ENCODE results near the gene IRF7.
A peak's percentile ranks its signal among the peaks of the same experiment; 100 is the strongest.
"Not testable (repeated sequence)": the region's sequence is repeated elsewhere in the genome, so short reads cannot be mapped to it uniquely, and the experiment has no call there.

Gene IRF7
- total RNA-seq = 6.9 to 497 (median 22.4) reads per million in 17 experiments

DNA sequence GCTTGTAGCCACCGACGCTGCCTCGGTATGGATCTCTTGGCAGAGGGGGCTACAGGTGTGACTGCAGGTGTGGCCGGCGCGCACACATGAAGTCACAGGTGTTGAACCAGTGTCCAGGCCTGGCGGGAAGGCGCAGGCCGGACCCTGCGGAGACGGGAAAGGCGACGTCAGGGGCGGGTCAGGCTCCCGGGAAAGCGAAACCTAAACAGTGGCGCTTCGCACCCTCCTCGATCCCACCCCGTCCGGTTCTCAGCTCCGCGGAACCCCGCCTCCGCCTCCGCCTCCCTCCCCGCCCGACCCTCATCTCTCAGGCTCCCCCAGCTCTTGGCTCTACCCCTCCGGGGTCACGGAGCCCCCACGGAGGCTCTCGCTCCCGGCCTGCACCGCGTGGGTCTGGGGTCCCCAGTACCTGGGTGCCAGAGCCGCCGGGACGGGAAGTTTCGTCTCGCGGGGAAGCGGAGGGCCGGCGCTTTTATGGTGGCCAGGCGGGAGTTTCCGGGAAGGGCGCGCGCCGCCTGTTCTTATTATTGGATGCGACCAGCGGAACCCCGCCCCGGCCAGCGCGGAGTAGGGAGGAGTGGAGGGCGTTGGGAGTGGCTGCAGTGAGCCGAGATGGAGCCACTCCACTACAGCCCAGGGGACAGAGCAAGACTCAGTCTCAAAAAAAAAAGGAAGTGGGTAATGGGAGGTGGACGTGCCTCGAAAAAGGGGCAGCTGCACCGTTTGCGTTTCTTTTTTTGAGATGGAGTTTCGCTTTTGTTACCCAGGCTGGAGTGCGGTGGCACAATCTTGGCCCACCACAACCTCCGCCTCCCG, at the start of gene IRF7:
Gene IRF7 (minus strand): TSS at position 447 of the 816 bp plus-strand sequence. CDS start 586 bp downstream, outside the sequence.
- peak; percentile 98 to 99 (median 98) for DNase-seq

DNA sequence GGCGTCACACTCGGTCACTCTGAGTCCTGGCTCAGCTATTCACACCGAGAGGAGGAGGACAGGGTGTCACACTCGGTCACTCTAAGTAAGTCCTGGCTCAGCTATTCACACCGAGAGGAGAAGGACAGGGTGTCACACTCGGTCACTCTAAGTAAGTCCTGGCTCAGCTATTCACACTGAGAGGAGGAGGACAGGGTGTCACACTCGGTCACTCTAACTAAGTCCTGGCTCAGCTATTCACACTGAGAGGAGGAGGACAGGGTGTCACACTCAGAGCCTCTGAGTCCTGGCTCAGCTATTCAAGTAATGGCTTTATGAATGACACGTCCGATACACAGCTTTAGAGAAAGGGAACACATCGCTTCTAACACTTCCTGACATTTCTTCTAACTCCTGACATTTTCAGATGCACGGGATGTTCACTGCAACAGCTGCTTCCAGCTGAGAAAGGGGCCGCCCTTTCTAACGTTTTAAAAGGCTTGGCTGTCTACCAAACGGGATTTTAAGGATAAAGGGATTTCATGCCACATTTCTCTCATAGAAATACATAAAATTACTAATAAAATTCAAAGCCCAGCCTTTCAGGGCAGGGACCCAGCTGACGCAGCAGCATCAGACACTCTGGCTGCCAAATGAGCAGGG, 49.4 kb upstream of the IRF7 start:
- DNase-seq = no peak

DNA sequence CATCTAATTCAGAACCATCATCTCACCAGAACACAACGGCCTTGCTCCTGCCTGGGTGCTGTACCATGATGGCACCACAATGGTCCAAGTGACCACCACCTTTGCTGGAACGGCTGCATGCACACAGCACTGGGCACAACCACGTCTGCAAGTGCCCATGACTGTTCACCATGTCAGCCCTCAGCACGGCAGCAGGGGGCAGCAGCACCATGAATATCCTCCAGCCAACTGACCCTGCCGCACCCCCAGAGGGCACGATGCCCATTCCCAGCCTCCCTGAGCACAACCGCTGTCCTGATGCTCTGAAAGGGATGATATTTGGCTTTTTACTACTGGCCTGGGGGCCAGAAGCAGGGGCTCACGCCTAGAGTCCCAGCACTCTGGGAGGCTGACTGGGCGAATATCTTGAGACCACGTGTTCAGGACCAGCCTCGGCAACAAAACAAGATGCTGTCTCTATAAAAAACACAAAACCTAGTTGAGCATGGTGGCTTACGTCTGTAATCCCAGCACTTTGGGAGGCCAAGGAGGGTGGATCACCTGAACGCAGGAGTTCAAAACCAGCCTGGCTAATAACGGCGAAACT, 47.0 kb upstream of the IRF7 start:
- peak; percentile 65 to 79 (median 68) for DNase-seq

- no peak for DNase-seq
These were observed 45.1 kb upstream of the IRF7 start for GRCh38 chr11:660681-661444.

GRCh38 chr11:660281-660680, 44.5 kb upstream of the IRF7 start:
- no peak for DNase-seq

DNA sequence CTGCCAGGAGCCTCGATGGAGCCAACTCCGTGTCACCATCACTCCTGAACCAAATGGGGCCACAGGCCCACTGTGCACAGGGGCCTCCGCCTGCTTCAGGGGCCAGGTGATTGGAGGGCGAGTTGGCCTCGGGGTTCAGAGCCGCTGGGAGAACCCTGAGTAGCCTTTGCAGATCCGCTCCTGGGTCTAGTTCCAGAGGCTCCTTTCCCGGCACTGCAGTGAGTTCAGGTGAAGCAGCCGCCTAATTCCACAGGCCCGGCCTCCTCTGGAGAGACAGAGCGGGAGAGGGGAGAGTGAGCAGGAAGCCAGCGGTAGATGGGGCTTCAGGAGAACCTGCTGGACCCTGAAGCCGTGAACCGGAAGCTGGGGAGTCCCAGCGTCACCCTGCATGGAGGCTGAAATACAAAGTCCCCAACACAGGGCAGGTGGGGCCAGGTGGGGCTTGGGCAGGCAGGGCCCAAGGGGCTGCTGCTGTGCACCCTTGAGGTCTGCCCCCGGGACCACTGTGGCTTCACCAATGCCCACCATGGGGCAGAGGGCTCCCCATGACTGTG, 43.9 kb upstream of the IRF7 start:
- DNase-seq = no peak

DNA sequence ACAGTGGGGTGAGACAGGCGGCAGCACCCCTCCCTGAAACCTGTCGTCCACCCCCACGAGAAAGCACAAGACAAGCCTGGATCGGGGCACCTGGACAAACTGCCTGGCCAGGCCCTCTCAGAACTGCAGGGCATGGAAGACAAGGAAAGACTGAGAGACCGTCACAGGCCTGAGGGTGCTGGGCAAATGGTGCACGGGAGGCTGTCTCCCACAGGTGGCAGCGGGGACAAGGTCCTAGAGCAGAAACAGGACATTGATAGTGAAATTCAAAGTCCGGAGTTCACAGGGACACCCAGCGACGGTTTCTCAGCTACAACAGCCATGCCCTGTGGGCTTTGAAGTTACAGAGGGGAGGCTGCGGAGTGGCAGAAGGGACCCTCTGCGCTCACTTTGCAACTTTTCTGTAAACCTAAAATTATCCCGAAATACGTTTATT, 42.0 kb upstream of the IRF7 start:
- DNase-seq = no peak

DNA sequence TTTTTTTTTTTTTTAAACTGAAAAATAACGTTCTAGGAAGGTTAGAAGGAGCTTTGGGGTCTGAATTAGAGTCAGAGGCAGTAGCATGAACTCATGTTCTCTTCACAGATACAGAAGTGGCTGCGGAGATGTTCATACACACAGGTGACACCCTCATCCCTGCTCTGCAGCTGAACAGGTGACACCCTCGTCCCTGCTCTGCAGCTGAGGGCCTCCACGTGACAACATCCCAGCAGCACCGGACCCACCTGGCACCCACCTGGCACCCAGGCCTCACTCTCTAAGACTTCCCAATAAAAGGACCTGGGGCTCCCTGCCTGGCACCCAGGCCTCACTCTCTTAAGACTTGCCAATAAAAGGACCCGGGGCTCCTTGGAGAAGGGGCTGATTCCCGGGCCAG, 41.1 kb upstream of the IRF7 start:
- no peak for DNase-seq

GRCh38 chr11:656426-656825, 40.7 kb upstream of the IRF7 start:
- DNase-seq = no peak

GRCh38 chr11:655036-655726, 39.4 kb upstream of the IRF7 start:
- no peak for DNase-seq

GRCh38 chr11:654444-654843, 38.7 kb upstream of the IRF7 start:
- DNase-seq = not testable (repeated sequence)

- DNase-seq = no peak
These were observed 38.1 kb upstream of the IRF7 start for GRCh38 chr11:653837-654236.

DNA sequence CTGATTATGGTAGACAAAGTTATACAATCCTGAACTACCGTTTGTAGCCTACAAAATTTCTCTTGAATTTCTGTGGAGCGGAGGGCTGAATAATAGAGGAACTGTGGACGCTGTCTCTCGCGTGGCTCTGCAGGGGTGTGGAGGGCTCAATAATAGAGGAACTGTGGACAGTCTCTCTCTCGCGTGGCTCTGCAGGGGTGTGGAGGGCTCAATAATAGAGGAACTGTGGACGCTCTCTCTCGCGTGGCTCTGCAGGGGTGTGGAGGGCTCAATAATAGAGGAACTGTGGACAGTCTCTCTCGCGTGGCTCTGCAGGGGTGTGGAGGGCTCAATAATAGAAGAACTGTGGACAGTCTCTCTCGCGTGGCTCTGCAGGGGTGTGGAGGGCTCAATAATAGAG, 37.4 kb upstream of the IRF7 start:
- DNase-seq = peak; percentile 38 to 73 (median 56)

DNA sequence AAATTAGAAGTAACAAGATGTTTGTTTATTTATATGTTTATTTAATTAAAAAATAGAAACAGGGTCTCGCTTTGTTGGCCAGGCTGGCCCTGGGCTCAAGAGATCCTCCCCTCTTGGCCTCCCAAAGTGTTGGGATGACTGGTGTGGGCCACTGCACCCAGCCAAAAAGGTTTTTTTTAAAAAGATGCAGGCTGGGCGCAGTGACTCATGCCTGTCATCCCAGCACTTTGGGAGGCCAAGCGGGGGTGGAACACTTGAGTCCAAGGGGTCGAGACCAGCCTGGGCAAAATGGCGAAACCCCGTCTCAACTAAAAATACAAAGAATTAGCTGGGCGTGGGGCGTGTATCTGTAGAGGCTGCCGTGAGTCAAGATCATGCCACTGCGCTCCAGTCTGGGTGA, 34.7 kb upstream of the IRF7 start:
- DNase-seq = no peak

DNA sequence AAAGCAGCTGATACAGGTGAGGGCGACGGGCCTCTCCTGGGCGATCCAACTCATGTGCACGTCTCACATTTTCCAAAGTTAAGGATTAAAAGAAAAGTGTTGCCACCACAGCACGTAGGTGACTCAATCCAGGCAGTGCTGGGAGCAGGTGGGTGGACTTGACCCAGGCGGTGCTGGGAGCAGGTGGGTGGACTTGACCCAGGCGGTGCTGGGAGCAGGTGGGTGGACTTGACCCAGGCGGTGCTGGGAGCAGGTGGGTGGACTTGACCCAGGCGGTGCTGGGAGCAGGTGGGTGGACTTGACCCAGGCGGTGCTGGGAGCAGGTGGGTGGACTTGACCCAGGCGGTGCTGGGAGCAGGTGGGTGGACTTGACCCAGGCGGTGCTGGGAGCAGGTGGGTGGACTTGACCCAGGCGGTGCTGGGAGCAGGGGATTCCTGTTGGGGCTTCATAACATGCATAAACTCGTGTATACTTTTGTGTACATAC, 32.0 kb upstream of the IRF7 start:
- not testable (repeated sequence) for DNase-seq

DNA sequence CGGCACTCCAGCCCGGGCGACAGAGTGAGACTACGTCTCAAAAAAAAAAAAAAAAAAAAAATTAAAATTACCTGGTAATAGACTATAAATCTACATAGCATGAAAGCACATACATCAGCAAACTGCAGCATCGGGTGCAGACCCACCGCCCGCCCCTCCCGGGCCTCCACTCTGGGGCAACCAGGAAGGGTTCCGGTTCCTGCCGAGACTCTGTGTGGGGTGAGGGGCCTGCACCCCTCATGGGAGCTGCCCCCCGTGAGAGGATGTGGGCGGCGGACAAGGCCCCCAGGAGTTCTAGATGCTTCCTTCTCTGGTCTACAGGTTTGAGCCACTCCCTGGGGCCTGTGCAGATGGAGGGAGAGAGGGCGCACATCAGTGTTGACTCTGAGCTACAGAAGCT, 30.5 kb upstream of the IRF7 start:
- DNase-seq = no peak

DNA sequence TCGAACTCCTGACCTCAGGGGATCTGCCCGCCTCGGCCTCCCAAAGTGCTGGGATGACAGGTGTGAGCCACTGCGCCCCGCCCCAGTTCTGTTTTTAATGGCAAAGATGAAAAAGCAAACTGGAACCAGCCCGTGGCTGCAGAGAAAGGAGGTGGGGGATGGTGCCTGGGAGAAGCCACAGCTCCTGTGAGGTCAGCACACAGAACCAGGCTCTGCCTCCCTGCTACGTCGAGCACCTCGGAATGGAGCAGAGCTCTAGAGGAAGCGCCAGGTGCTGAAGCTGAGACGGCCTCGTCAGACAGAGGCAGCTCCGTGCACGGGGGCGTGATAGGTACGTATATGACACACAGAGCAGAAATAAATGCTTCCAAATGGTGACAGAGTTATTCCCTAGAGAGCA, 29.8 kb upstream of the IRF7 start:
- no peak for DNase-seq

DNA sequence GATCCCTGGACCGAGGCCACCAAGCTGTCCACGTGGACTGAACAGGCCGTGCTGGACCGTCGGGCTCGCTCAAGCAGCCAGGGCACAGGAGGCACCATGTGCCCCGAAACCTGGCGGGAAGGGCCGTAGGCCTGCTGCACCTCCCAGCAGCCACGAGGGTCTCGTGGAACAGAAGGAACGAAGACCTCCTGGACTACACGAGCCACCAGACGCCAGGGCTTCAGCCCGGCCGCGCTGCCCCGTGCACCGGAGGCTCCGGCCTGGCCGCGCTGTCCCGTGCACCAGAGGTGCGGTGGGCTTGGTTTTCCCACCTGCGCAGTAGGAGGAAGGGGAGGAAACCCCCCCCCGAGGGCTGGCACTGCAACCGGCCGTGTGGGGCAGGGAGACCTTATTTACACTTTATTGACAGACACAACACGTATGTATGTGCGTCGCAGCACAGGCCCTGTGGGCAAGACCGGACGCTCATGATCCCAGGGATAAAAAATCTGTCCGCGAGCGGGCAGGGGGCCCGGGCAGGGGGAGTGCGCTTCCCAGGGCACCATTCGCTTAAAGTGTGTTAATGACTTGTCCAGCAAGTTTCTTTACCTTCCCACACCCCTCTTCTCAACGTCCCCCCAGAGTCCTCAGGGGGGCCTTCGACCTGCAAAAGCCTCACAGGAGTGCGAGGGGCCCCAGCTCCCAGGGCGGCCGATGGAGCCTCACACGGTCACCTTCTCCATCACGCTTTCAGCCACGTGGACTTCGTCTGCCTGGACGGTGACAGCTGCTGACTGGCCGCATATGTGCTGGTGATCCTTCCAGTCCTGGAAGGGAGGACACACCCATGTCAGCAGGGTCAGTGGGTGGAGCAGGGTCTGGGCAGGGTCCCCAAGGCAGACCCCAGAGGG, 28.3 kb upstream of the IRF7 start:
- DNase-seq = no peak

DNA sequence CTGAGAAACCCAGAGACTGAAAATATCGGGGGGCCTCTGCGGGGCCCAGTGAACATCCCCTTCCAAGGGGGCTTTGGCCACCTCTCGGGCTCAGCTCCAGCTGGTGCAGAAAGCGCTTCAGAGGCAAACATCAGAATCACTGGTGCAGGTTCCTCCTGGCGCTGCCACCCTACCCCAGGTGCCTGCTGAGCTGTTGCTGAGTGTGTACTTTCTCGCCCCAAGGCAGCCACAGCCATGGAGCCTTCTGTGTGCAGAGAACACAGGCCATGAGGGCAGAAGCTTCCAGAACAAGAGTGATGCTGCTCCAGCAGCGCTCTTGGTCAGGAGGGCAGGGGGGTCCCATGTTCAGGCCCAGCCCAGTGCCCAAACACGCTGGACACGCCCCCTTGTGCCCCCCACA, 27.6 kb upstream of the IRF7 start:
- no peak for DNase-seq

- no peak for DNase-seq
These were observed 26.1 kb upstream of the IRF7 start for GRCh38 chr11:641806-642370.

Data from suppressor macrophage (primary cell).